Stromal cell of bone marrow (primary cell): ENCODE results near the gene RGPD3.

Experiments used
- DNase-seq: peaks from one replicate; pipeline ENCODE4 v3.0.0-alpha.2; 2012; ENCODE audit warnings: low read depth

Gene RGPD3

DNA sequence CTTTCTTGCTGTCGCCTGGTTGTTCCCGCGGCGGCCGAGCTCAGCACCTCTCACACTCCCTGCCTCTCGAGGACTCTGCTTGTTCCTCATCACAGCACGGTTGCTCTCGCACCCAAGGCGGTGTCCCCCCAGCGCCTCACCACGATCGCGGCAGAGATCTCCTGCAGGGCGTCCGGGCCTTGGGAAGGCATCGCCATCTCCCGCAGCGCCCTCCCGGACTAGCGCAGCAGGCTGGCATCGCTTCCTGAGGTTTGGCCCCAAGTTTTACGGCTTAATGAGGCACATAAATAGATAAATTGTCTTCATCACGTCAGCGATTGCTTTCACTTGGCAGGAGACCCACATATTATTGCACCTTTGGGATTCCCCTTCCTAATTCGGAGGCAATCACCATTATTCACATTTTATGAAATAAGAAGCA, 125.4 kb downstream of the RGPD3 start:
- no peak for DNase-seq

DNA sequence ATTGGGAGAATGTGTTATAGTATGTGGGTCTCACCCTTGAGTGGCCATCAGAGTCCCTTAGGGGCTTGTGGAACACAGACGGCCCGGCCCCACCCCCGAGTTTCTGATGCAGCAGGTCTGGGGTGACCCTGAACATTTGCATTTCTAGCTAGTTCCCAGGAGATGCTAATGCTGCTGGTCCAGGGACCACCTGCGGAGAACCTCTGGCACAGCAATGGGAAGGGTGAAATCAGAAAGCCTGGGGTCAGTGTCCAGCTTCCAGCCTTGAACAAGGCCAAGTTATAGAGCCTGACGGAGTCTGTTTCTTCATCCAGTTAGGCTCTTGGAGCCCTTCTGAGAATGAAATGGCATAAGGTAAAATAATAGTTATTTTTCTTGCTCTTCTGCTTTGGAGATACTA, 126.5 kb downstream of the RGPD3 start:
- DNase-seq, result no peak
